GM23338 (cell line): ENCODE results near the gene DNAJC8.

ENCODE experiments used
- ZNF331 ChIP-seq: fragments of 250-450 bp; sonication (Bioruptor Pico); IDR thresholded peaks from 2 replicates; pipeline ENCODE4 v1.5.0; 2020; ENCODE audit warnings: low read depth, mild to moderate bottlenecking, moderate library complexity
- TF ChIP-seq, protein P1 (sequence below), 2 experiments: fragments of 200-600 bp in 1 of 2; sonication (generic) in 1 of 2; conservative IDR thresholded peaks; 2 replicates each; pipeline versions ENCODE4 v1.5.1 to v1.6.1; 2016 to 2017; ENCODE audit warnings: antibody characterized with exemption in 2 of 2, low read depth in 2 of 2, mild to moderate bottlenecking in 2 of 2, moderate library complexity in 1 of 2
- TF ChIP-seq, protein P2 (sequence below): fragments of 250-450 bp; sonication (Bioruptor Pico); IDR thresholded peaks from 2 replicates; pipeline ENCODE4 v1.5.0; 2020; ENCODE audit warnings: mild to moderate bottlenecking, moderate library complexity

- TF ChIP-seq, protein P1, sequence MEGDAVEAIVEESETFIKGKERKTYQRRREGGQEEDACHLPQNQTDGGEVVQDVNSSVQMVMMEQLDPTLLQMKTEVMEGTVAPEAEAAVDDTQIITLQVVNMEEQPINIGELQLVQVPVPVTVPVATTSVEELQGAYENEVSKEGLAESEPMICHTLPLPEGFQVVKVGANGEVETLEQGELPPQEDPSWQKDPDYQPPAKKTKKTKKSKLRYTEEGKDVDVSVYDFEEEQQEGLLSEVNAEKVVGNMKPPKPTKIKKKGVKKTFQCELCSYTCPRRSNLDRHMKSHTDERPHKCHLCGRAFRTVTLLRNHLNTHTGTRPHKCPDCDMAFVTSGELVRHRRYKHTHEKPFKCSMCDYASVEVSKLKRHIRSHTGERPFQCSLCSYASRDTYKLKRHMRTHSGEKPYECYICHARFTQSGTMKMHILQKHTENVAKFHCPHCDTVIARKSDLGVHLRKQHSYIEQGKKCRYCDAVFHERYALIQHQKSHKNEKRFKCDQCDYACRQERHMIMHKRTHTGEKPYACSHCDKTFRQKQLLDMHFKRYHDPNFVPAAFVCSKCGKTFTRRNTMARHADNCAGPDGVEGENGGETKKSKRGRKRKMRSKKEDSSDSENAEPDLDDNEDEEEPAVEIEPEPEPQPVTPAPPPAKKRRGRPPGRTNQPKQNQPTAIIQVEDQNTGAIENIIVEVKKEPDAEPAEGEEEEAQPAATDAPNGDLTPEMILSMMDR (conservative IDR thresholded peaks at IDR 0.05; ENCODE audit: low read depth in 2 of 2), result no peak
- TF ChIP-seq, protein P2, sequence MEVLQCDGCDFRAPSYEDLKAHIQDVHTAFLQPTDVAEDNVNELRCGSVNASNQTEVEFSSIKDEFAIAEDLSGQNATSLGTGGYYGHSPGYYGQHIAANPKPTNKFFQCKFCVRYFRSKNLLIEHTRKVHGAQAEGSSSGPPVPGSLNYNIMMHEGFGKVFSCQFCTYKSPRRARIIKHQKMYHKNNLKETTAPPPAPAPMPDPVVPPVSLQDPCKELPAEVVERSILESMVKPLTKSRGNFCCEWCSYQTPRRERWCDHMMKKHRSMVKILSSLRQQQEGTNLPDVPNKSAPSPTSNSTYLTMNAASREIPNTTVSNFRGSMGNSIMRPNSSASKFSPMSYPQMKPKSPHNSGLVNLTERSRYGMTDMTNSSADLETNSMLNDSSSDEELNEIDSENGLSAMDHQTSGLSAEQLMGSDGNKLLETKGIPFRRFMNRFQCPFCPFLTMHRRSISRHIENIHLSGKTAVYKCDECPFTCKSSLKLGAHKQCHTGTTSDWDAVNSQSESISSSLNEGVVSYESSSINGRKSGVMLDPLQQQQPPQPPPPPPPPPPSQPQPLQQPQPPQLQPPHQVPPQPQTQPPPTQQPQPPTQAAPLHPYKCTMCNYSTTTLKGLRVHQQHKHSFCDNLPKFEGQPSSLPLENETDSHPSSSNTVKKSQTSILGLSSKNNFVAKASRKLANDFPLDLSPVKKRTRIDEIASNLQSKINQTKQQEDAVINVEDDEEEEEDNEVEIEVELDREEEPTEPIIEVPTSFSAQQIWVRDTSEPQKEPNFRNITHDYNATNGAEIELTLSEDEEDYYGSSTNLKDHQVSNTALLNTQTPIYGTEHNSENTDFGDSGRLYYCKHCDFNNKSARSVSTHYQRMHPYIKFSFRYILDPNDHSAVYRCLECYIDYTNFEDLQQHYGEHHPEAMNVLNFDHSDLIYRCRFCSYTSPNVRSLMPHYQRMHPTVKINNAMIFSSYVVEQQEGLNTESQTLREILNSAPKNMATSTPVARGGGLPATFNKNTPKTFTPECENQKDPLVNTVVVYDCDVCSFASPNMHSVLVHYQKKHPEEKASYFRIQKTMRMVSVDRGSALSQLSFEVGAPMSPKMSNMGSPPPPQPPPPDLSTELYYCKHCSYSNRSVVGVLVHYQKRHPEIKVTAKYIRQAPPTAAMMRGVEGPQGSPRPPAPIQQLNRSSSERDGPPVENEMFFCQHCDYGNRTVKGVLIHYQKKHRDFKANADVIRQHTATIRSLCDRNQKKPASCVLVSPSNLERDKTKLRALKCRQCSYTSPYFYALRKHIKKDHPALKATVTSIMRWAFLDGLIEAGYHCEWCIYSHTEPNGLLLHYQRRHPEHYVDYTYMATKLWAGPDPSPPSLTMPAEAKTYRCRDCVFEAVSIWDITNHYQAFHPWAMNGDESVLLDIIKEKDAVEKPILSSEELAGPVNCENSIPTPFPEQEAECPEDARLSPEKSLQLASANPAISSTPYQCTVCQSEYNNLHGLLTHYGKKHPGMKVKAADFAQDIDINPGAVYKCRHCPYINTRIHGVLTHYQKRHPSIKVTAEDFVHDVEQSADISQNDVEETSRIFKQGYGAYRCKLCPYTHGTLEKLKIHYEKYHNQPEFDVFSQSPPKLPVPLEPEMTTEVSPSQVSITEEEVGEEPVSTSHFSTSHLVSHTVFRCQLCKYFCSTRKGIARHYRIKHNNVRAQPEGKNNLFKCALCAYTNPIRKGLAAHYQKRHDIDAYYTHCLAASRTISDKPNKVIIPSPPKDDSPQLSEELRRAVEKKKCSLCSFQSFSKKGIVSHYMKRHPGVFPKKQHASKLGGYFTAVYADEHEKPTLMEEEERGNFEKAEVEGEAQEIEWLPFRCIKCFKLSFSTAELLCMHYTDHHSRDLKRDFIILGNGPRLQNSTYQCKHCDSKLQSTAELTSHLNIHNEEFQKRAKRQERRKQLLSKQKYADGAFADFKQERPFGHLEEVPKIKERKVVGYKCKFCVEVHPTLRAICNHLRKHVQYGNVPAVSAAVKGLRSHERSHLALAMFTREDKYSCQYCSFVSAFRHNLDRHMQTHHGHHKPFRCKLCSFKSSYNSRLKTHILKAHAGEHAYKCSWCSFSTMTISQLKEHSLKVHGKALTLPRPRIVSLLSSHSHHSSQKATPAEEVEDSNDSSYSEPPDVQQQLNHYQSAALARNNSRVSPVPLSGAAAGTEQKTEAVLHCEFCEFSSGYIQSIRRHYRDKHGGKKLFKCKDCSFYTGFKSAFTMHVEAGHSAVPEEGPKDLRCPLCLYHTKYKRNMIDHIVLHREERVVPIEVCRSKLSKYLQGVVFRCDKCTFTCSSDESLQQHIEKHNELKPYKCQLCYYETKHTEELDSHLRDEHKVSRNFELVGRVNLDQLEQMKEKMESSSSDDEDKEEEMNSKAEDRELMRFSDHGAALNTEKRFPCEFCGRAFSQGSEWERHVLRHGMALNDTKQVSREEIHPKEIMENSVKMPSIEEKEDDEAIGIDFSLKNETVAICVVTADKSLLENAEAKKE, result no peak
- TF ChIP-seq ZNF331, result no peak
Observed at GRCh38 chr1:28157894-28158293, 74.9 kb downstream of the DNAJC8 start.
